ENCODE data around the gene KIF6.

The KIF6 gene

DNA sequence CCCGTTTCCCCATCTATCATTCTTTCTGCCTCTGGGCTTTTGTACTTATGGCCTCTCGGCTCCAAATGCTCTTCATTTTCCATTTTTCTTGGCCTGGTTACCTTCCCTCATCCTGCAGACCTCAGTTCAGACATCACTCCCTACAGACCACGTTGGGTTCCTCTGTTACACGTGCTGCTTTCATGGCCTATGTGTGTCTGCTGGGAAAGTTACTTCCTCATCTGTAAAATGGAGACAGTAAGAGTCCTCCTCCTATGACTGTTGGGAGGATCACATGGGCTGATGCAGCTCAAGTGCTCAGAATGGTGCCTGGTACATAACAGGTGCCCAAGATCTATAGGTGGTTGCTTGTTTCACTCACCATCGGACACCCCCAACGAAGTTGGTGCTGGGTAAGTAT lies 424.5 kb downstream of the KIF6 start:
- TF ChIP-seq, protein P1, sequence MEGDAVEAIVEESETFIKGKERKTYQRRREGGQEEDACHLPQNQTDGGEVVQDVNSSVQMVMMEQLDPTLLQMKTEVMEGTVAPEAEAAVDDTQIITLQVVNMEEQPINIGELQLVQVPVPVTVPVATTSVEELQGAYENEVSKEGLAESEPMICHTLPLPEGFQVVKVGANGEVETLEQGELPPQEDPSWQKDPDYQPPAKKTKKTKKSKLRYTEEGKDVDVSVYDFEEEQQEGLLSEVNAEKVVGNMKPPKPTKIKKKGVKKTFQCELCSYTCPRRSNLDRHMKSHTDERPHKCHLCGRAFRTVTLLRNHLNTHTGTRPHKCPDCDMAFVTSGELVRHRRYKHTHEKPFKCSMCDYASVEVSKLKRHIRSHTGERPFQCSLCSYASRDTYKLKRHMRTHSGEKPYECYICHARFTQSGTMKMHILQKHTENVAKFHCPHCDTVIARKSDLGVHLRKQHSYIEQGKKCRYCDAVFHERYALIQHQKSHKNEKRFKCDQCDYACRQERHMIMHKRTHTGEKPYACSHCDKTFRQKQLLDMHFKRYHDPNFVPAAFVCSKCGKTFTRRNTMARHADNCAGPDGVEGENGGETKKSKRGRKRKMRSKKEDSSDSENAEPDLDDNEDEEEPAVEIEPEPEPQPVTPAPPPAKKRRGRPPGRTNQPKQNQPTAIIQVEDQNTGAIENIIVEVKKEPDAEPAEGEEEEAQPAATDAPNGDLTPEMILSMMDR (IDR thresholded peaks at IDR 0.05; ENCODE audit: low read depth, low read length), result no peak

DNA sequence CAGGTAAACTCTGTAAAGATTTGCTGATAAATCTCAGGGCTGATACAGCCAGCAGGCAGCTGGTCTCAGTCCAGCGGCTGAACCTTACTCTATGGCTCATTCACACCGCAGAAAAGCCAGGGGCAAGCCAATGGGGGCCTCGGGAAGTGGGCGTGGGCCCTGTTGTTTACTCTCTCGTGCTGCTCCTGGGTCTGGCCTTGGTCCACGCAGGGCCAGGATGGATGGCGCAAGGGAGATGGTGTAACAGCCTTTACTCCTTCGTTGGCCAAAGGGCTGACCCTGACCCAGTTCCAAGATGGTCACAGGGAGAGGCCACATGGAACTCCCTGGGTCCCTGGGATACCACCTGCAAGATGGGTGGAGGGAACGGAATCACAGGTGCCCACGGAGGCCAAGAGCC lies 427.1 kb downstream of the KIF6 start:
- TF ChIP-seq, protein P1 (IDR thresholded peaks at IDR 0.05; ENCODE audit: low read depth, low read length), result no peak
- no peak overlapping the region for H3K4me3 ChIP-seq (replicated peaks in 1 of 2; ENCODE audit: low read depth in 2 of 2, low read length in 2 of 2)
- no peak for DNase-seq (ENCODE audit: low read depth in 2 of 2)

More for the DNA sequence above, 424.5 kb downstream of the KIF6 start:
- no peak for DNase-seq (ENCODE audit: low read depth in 2 of 2)
- H3K4me3 ChIP-seq (replicated peaks in 1 of 2; ENCODE audit: low read depth in 2 of 2, low read length in 2 of 2), result no peak overlapping the region

DNA sequence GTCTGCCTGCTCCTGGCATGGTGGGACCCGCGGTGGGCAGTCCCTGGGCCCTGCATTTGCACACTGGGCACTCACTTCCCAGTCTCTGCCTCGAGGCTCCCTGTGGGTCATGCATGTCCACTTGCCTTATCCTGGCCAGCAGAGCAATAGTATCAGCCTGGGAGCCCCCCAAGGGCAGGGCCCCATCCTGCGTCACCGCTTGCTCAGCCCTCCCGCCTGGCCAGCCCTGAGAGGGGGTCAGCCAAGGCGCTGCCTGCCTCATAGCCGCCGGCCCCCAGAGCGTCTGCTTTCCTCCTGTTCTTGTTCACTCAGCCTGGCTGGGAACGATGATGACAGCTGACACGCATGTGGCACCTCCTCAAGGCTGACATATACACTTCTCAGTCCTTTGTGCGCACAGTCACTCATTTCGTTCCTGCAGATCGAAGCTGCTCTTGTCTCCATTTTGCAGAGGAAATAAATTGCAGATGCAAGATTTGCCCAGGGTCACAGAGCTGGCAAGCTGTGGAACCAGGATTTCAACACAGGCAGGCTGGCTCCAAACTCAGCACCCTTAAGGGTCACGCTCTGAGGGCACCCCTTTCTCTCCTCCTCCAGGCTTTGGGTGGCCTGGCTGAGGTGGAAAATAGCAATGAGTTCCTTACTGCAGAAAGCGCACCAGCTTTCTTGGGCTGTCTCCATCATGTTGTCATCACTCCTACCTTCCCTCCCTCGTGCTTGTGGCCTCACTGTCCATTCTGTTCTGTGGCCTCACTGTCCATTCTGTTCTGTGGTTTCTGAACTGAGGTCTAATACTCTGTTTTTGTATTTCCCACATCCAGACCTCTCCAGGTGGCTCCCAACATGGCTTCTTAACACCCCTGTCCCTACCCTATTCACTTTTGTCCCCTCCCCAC lies 428.2 kb downstream of the KIF6 start:
- TF ChIP-seq, protein P1 (IDR thresholded peaks at IDR 0.05; ENCODE audit: low read depth, low read length), result no peak
- peak in 1 of 2 donors; percentile 41 for DNase-seq (ENCODE audit: low read depth in 2 of 2)
- no peak overlapping the region for H3K4me3 ChIP-seq (replicated peaks in 1 of 2; ENCODE audit: low read depth in 2 of 2, low read length in 2 of 2)

DNA sequence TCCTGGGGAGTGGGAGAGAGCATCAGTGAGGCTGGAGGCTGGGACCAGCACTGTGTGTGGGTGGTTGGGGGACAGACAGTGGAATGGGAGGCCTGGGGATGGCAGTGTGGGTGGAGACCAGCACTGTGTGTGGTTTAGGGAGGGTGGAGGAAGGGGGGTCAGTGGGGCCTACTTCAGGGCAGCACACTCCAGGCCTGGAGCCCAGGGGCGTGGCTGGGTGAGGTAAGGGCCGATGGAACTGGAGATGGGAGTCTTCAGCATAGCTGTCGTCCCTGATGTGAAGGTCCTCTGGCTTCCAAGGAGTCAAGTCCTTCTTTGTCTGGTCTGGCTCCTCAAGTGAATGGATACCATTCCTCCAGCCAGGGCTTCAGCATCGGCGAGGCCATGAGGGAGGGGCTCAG lies 429.6 kb downstream of the KIF6 start:
- TF ChIP-seq, protein P1 (IDR thresholded peaks at IDR 0.05; ENCODE audit: low read depth, low read length), result no peak
- H3K4me3 ChIP-seq (replicated peaks in 1 of 2; ENCODE audit: low read depth in 2 of 2, low read length in 2 of 2), result no peak overlapping the region
- DNase-seq (ENCODE audit: low read depth in 2 of 2), result no peak

DNA sequence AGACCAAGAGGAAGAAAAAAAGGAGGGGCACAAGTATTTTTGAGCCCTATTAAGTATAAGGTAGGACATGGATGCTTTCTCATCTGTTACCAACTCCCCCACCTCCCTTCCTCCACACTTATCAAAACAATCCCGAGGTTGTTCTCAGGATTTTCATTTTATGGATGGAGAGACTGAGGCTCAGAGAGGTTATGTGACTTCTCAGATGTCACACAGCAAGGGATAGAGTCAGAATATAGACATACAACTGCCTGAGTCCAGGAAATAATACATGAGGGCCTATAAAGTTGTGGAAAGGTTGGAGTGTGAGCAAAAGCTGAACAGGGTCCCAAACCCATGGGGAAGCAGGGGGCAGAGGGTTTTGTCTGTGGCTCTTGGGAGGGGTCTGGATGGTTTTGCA lies 430.3 kb downstream of the KIF6 start:
- no peak overlapping the region for H3K4me3 ChIP-seq (replicated peaks in 1 of 2; ENCODE audit: low read depth in 2 of 2, low read length in 2 of 2)
- no peak for DNase-seq (ENCODE audit: low read depth in 2 of 2)
- TF ChIP-seq, protein P1 (IDR thresholded peaks at IDR 0.05; ENCODE audit: low read depth, low read length), result no peak

DNA sequence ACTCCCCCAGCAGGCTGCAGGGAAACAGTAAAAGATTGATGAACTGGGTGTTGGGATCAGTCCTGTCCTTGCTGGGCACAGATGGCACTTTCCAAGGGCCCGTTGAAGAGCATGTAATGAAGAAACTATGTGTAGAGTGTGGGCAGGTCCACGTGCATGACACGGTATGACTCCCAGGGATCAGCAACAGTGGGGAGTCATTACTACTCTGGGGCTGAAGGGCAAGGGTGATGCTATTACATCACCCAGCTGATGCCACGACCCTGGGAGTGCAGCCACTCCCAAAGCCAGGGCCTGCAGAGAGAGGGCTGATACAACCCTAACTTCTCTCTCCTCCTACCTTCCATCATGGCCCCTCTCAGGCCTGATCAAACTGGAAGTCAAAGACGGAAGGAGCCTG lies 431.1 kb downstream of the KIF6 start:
- H3K4me3 ChIP-seq (replicated peaks in 1 of 2; ENCODE audit: low read depth in 2 of 2, low read length in 2 of 2), result no peak overlapping the region
- DNase-seq (ENCODE audit: low read depth in 2 of 2), result no peak
- TF ChIP-seq, protein P1 (IDR thresholded peaks at IDR 0.05; ENCODE audit: low read depth, low read length), result no peak

Data from cardiac fibroblast (primary cell).